ENCODE results near the gene SYNM.

DNA sequence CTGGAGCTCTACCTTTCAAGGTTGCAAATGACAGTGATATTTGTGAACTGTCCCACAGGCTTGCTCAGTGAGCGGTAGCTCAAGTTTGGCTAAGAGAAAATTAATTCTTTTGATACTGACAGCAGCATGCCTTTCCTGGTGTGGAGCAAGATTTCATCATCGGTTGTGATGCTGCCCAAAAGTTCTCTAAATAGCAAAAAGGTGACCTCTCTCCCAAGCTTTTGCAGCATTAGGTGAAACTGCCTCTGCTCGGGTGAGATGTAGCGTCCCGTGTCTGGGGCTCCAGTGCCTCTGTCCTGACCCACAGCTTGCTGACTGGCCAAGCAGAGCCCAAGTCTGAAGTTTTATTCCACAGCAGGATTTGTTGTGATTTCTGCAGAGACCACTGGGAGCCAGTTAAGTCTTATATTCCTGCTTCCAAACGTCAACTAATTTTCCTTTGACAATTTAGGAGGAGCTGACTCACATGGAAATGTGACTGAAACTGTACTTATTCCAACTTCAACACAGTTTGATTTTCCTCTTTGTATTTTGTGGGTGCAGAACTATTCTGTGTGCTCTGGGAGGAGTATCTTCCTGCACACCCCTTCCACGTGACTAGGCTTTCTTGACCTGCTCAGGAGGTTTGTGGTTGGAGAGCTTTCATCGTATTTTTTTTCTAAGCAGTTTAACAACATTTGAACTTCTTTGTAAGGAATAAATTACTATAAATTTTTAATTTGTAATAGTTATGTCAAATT lies 5.9 kb downstream of the SYNM start:
- TF ChIP-seq, protein P1, sequence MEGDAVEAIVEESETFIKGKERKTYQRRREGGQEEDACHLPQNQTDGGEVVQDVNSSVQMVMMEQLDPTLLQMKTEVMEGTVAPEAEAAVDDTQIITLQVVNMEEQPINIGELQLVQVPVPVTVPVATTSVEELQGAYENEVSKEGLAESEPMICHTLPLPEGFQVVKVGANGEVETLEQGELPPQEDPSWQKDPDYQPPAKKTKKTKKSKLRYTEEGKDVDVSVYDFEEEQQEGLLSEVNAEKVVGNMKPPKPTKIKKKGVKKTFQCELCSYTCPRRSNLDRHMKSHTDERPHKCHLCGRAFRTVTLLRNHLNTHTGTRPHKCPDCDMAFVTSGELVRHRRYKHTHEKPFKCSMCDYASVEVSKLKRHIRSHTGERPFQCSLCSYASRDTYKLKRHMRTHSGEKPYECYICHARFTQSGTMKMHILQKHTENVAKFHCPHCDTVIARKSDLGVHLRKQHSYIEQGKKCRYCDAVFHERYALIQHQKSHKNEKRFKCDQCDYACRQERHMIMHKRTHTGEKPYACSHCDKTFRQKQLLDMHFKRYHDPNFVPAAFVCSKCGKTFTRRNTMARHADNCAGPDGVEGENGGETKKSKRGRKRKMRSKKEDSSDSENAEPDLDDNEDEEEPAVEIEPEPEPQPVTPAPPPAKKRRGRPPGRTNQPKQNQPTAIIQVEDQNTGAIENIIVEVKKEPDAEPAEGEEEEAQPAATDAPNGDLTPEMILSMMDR (IDR thresholded peaks at IDR 0.05) = no peak
- TF ChIP-seq POLR2A (IDR thresholded peaks at IDR 0.05) = no peak
